T47D (cell line): ENCODE data around the gene DLD.
"Not testable (repeated sequence)": the region's sequence is repeated elsewhere in the genome, so short reads cannot be mapped to it uniquely, and the experiment has no call there.

Experiments used
- DNase-seq, 2 experiments: peaks; one replicate each; pipeline versions ENCODE4 v3.0.0 to v3.0.0-alpha.2; 2011 to 2012; ENCODE audit warnings: low read depth in 1 of 2, low spot score in 1 of 2
- JUND ChIP-seq: IDR thresholded peaks from 2 replicates; pipeline ENCODE4 v1.6.1; 2012; ENCODE audit warnings: low read depth
- in situ Hi-C: cut with HindIII; loops from 2 replicates; pipeline ENCODE4 v1.10.0; 2016; ENCODE audit warnings: low sequenced_read_pairs, low pct_unique_long_range_greater_than_20kb

DLD gene

GRCh38 chr7:107909445-107909844 lies 18.5 kb downstream of the DLD start:
- DNase-seq, result no peak
- no peak for TF ChIP-seq JUND
- in situ Hi-C loops, result no loop called here

- TF ChIP-seq JUND, result no peak
- no peak for DNase-seq
- in situ Hi-C loops, result no loop called here
Measured at GRCh38 chr7:107911981-107912380, 21.0 kb downstream of the DLD start.

- in situ Hi-C loops, result no loop called here
- DNase-seq, result no peak
- no peak for TF ChIP-seq JUND
Measured at GRCh38 chr7:107913851-107914250, 22.9 kb downstream of the DLD start.

- in situ Hi-C loops, result no loop called here
Measured at GRCh38 chr7:107914831-107915230, 23.8 kb downstream of the DLD start.

GRCh38 chr7:107915541-107915940 lies 24.6 kb downstream of the DLD start:
- no peak for TF ChIP-seq JUND
- no peak for DNase-seq
- in situ Hi-C loops, result no loop called here

More at GRCh38 chr7:107914831-107915230, 23.8 kb downstream of the DLD start:
- TF ChIP-seq JUND, result no peak
- no peak for DNase-seq

GRCh38 chr7:107917763-107918651 lies 27.0 kb downstream of the DLD start:
- in situ Hi-C loops, result no loop called here
- no peak for TF ChIP-seq JUND
- no peak for DNase-seq

- no peak for TF ChIP-seq JUND
- in situ Hi-C loops, result no loop called here
- DNase-seq, result no peak
Measured at GRCh38 chr7:107918948-107919347, 28.0 kb downstream of the DLD start.

GRCh38 chr7:107920048-107920772 lies 29.2 kb downstream of the DLD start:
- no peak for DNase-seq
- no peak for TF ChIP-seq JUND

GRCh38 chr7:107921826-107922225 lies 30.8 kb downstream of the DLD start:
- in situ Hi-C loops, result not testable (repeated sequence)

More at GRCh38 chr7:107920048-107920772, 29.2 kb downstream of the DLD start:
- in situ Hi-C loops, result no loop called here

GRCh38 chr7:107922886-107923285 lies 31.9 kb downstream of the DLD start:
- TF ChIP-seq JUND, result no peak
- DNase-seq, result no peak
- in situ Hi-C loops, result no loop called here

More at GRCh38 chr7:107921826-107922225, 30.8 kb downstream of the DLD start:
- not testable (repeated sequence) for DNase-seq

- no peak for TF ChIP-seq JUND
- in situ Hi-C loops, result no loop called here
- DNase-seq, result no peak
Measured at GRCh38 chr7:107924841-107925504, 34.0 kb downstream of the DLD start.

GRCh38 chr7:107926481-107926880 lies 35.5 kb downstream of the DLD start:
- in situ Hi-C loops, result no loop called here
- DNase-seq, result no peak
- TF ChIP-seq JUND, result no peak
